ENCODE measurements around the gene MOBP.

- TF ChIP-seq EZH2 (IDR thresholded peaks at IDR 0.05; ENCODE audit: low read length) (no peak), CTCF (optimal IDR thresholded peaks at IDR 0.05 in 1 of 3, IDR thresholded peaks at IDR 0.05 in 1 of 3, conservative IDR thresholded peaks at IDR 0.05 in 1 of 3; ENCODE audit: extremely low read depth in 1 of 3, insufficient read depth in 2 of 3, low read length in 3 of 3) (no peak)
These were observed 72.9 kb downstream of the MOBP start for GRCh38 chr3:39540162-39540921.
